B cell (primary cell): ENCODE data around the gene CRTC3. TPM values are rescaled to one million over a fixed set of nuclear protein-coding genes. Genes with fewer than 3 reads are reported as not detected.
A peak's percentile ranks its signal among the peaks of the same experiment; 100 is the strongest.
"Not testable (repeated sequence)": the region's sequence is repeated elsewhere in the genome, so short reads cannot be mapped to it uniquely, and the experiment has no call there.

Source experiments
- ATAC-seq: fragments of 200-7000 bp; cut with Tn5 transposase; one replicate; pipeline ENCODE4 v1.10.0; 2021; ENCODE audit warnings: low read depth, mild to moderate bottlenecking, moderate number of reproducible peaks, moderate library complexity
- CTCF ChIA-PET: fragments of 350-600 bp; sonication (Branson Sonifier 250); formaldehyde crosslinking; loops from one replicate; lab custom pipeline; 2021; ENCODE audit warnings: antibody characterized with exemption, inconsistent platforms; lab: Charles Lee
- POLR2A ChIA-PET: fragments of 350-600 bp; sonication (Branson Sonifier 250); formaldehyde crosslinking; loops from one replicate; lab custom pipeline; 2021; ENCODE audit warnings: antibody characterized with exemption; lab: Charles Lee
- DNase-seq: peaks from one replicate; pipeline ENCODE4 v3.0.0; 2013
- H2AFZ ChIP-seq: 2 replicates; pipeline ENCODE4 v1.6.1; 2012; ENCODE audit warnings: mild to moderate bottlenecking, low read depth, low read length; ENCODE audit not compliant: insufficient read depth, poor library complexity, severe bottlenecking
- H3K27ac ChIP-seq, 2 donors: 1 replicate in 1 of 2; 2 replicates in 1 of 2; pipeline ENCODE4 v1.5.1; 2012 to 2013; ENCODE audit warnings: low read length in 2 of 2, mild to moderate bottlenecking in 2 of 2, moderate library complexity in 1 of 2
- H3K27me3 ChIP-seq, 4 experiments: fragments of 200-600 bp in 1 of 4; sonication (generic) in 1 of 4; replicated peaks in 1 of 4; 1 replicate in 2 of 4; 2 replicates in 2 of 4; pipeline versions ENCODE4 v1.6.1 to v1.7.0; 2013 to 2016; ENCODE audit warnings: low read length in 3 of 4, mild to moderate bottlenecking in 2 of 4, mixed read lengths in 1 of 4, moderate library complexity in 1 of 4; ENCODE audit not compliant: insufficient read depth in 4 of 4, control insufficient read depth in 3 of 4; ENCODE audit errors: control extremely low read depth in 1 of 4
- H3K36me3 ChIP-seq, 2 experiments: replicated peaks in 1 of 2; 1 replicate in 1 of 2; 2 replicates in 1 of 2; pipeline versions ENCODE4 v1.6.1 to v1.7.1; 2013; ENCODE audit warnings: low read length in 1 of 2; ENCODE audit not compliant: insufficient read depth in 2 of 2, control insufficient read depth in 1 of 2; ENCODE audit errors: control extremely low read depth in 1 of 2, extremely low read depth in 1 of 2
- H3K4me1 ChIP-seq, 2 donors: fragments of 200-600 bp in 1 of 2; sonication (generic) in 1 of 2; 1 replicate in 1 of 2; 2 replicates in 1 of 2; pipeline versions ENCODE4 v1.5.1 to v1.6.1; 2013 to 2017; ENCODE audit warnings: low read length in 2 of 2; ENCODE audit not compliant: control insufficient read depth in 2 of 2, insufficient read depth in 2 of 2
- H3K4me2 ChIP-seq: replicated peaks from 2 replicates; pipeline ENCODE3; 2012; ENCODE audit warnings: mild to moderate bottlenecking, low read depth, low read length; ENCODE audit not compliant: poor library complexity, severe bottlenecking
- H3K4me3 ChIP-seq, 5 experiments: fragments of 200-600 bp in 1 of 5; sonication (generic) in 1 of 5; 1 replicate in 3 of 5; 2 replicates in 2 of 5; pipeline versions ENCODE4 v1.5.1 to v1.7.0; 2011 to 2016; ENCODE audit warnings: low read length in 4 of 5, mild to moderate bottlenecking in 4 of 5, low read depth in 2 of 5, control low read depth in 1 of 5, moderate library complexity in 1 of 5; ENCODE audit not compliant: insufficient read depth in 1 of 5; ENCODE audit errors: control extremely low read depth in 1 of 5, extremely low read depth in 1 of 5
- H3K79me2 ChIP-seq: fragments of 200-600 bp; sonication (generic); one replicate; pipeline ENCODE4 v1.6.0; 2016; ENCODE audit warnings: low read length; ENCODE audit not compliant: control insufficient read depth, insufficient read depth
- H3K9ac ChIP-seq: fragments of 200-600 bp; sonication (generic); 2 replicates; pipeline ENCODE4 v1.6.1; 2017; ENCODE audit warnings: mild to moderate bottlenecking, low read length, moderate library complexity
- H3K9me3 ChIP-seq, 3 donors: one replicate each; pipeline versions ENCODE4 v1.6.1 to v1.7.1; 2013; ENCODE audit warnings: low read length in 2 of 3; ENCODE audit not compliant: control insufficient read depth in 2 of 3, insufficient read depth in 1 of 3; ENCODE audit errors: control extremely low read depth in 1 of 3
- H4K20me1 ChIP-seq: 2 replicates; pipeline ENCODE4 v1.6.0; 2012; ENCODE audit warnings: mild to moderate bottlenecking, low read length; ENCODE audit not compliant: insufficient read depth, control insufficient read depth, poor library complexity, severe bottlenecking
- H3K27ac Mint-ChIP-seq: one replicate; pipeline ENCODE4 v1.8.0; 2021; ENCODE audit warnings: mixed read lengths
- H3K27me3 Mint-ChIP-seq: one replicate; pipeline ENCODE4 v1.8.0; 2021; ENCODE audit warnings: mixed read lengths
- H3K4me1 Mint-ChIP-seq: one replicate; pipeline ENCODE4 v1.8.0; 2021; ENCODE audit warnings: mixed read lengths
- H3K4me3 Mint-ChIP-seq: one replicate; pipeline ENCODE4 v1.8.0; 2021; ENCODE audit warnings: mixed read lengths
- H3K9me3 Mint-ChIP-seq: one replicate; pipeline ENCODE4 v1.8.0; 2022; ENCODE audit warnings: mixed read lengths; ENCODE audit not compliant: insufficient read depth
- CTCF ChIP-seq: fragments of 200-600 bp; IDR thresholded peaks from one replicate; pipeline ENCODE4 v1.8.0; 2022; ENCODE audit warnings: antibody characterized with exemption, mild to moderate bottlenecking
- EZH2 ChIP-seq: IDR thresholded peaks from 2 replicates; pipeline ENCODE4 v1.6.1; 2012; ENCODE audit warnings: borderline replicate concordance, low read depth, mild to moderate bottlenecking, moderate library complexity, low read length; ENCODE audit not compliant: insufficient read depth, poor library complexity, severe bottlenecking
- WGBS: methylation state at CpG from one replicate; pipeline ENCODE4 v1.1.5; 2013; ENCODE audit warnings: missing lambda C conversion rate; ENCODE audit not compliant: insufficient coverage; 5-methylcytosine and 5-hydroxymethylcytosine counted together
- intact Hi-C: fragments of 100-400 bp; cut with micrococcal nuclease; formaldehyde crosslinking; loops from one replicate; pipeline ENCODE4 v1.10.0; 2022
- polyA plus RNA-seq: library from polyadenylated mRNA; depleted of rRNA; stranded (reverse); fragments of >200 nt; gene quantifications from 2 replicates; pipeline ENCODE4 v1.2.3, GENCODE V29; 2012
- total RNA-seq, 2 donors: library from RNA; stranded (reverse); fragments of 120-200 nt in 1 of 2; gene quantifications; 1 replicate in 1 of 2; 2 replicates in 1 of 2; pipeline versions ENCODE4 v1.2.3 to v1.2.4, GENCODE V29; 2013 to 2022

The CRTC3 gene
- total and polyA plus RNA-seq, 2 donors (not counting 1 experiment from before 2014, with no cell fraction given): 34.7 to 95.8 TPM

GRCh38 chr15:90686435-90687218 lies 156.9 kb downstream of the CRTC3 start:
- no CpG with 5 or more reads among the region's 3 CpGs for WGBS
- peaks cover 0 to 6% (median 0%) of the 10 kb centered on the region in 4 experiments for H3K27me3 ChIP-seq
- Mint-ChIP-seq H3K27me3 (peaks cover 4% of the 10 kb centered on the region), H3K27ac (peak overlapping the region; percentile 15), H3K9me3 (peaks cover 3% of the 10 kb centered on the region), H3K4me3 (peak overlapping the region; percentile 1), H3K4me1 (peaks cover 19% of the 10 kb centered on the region)
- ATAC-seq (peak; percentile 56), DNase-seq (peak; percentile 25)
- ChIA-PET POLR2A (interaction anchor here (0.6 kb wide), 2 partner anchors 26 to 241 kb away, joined by 4 to 5 read pairs; no protein-coding TSS in a partner anchor), CTCF (interaction anchor here (1.0 to 2.4 kb wide), 3 partner anchors 36 to 200 kb away, joined by 4 to 13 read pairs (median 6); no protein-coding TSS in a partner anchor)
- no peaks in the 10 kb centered on the region for H3K36me3 ChIP-seq
- no peak overlapping the region for H3K4me3 ChIP-seq
- H2AFZ ChIP-seq: no peak overlapping the region
- peaks cover 0 to 10% (median 5%) of the 10 kb centered on the region in 3 donors for H3K9me3 ChIP-seq
- no peak overlapping the region for H3K27ac ChIP-seq
- no peaks in the 10 kb centered on the region for H4K20me1 ChIP-seq
- intact Hi-C loops: loop anchor here (2.0 kb wide), 1 partner anchor 20 kb away; no protein-coding TSS in a partner anchor
- H3K4me2 ChIP-seq: no peak overlapping the region
- no peak overlapping the region for H3K9ac ChIP-seq
- H3K79me2 ChIP-seq: no peaks in the 10 kb centered on the region
- TF ChIP-seq EZH2: no peak
- no peak for TF ChIP-seq CTCF
- H3K4me1 ChIP-seq: peaks cover 18 to 23% of the 10 kb centered on the region in 2 donors

- ATAC-seq, H3K4me2 ChIP-seq, H3K9ac ChIP-seq, H3K4me3 ChIP-seq, H4K20me1 ChIP-seq, H2AFZ ChIP-seq, H3K27ac ChIP-seq, H3K27me3 ChIP-seq, intact Hi-C loops, H3K27ac Mint-ChIP-seq, H3K4me3 Mint-ChIP-seq, H3K27me3 Mint-ChIP-seq, H3K36me3 ChIP-seq, DNase-seq, H3K79me2 ChIP-seq, H3K9me3 Mint-ChIP-seq: not testable (repeated sequence)
- Histone ChIP-seq H3K9me3 (peaks cover 0 to 10% (median 5%) of the 10 kb centered on the region in 3 donors), H3K4me1 (peaks cover 18 to 23% of the 10 kb centered on the region in 2 donors)
- ChIA-PET CTCF (interaction anchor here (0.6 to 10.7 kb wide), 3 partner anchors 39 to 196 kb away, joined by 3 to 119 read pairs (median 3); no protein-coding TSS in a partner anchor), POLR2A (interaction anchor here (0.6 to 0.7 kb wide), 2 partner anchors 48 to 302 kb away, joined by 3 to 4 read pairs; partner anchors contain the start of gene IQGAP1)
- WGBS: no CpG with 5 or more reads among the region's 6 CpGs
- H3K4me1 Mint-ChIP-seq: peaks cover 19% of the 10 kb centered on the region
These were observed 159.7 kb downstream of the CRTC3 start for GRCh38 chr15:90689326-90689961.
